Smooth muscle cell (in vitro differentiated cells): ENCODE data around the gene CDH23. TPM values are rescaled to one million over a fixed set of nuclear protein-coding genes. Genes with fewer than 3 reads are reported as not detected.
"Not testable (repeated sequence)": the region's sequence is repeated elsewhere in the genome, so short reads cannot be mapped to it uniquely, and the experiment has no call there.

Source experiments
- DNase-seq: peaks from one replicate; lab custom pipeline; 2025; ENCODE audit not compliant: unreplicated experiment; lab: John Stamatoyannopoulos, UW
- H2AFZ ChIP-seq: fragments of 200-600 bp; sonication (generic); 2 replicates; pipeline ENCODE4 v1.6.0; 2016; ENCODE audit warnings: antibody characterized with exemption, low read depth, mild to moderate bottlenecking
- H3F3A ChIP-seq: fragments of 200-600 bp; sonication (generic); 2 replicates; pipeline ENCODE4 v1.6.0; 2017; ENCODE audit warnings: antibody characterized with exemption, low read depth
- H3K27ac ChIP-seq: fragments of 200-600 bp; sonication (generic); 2 replicates; pipeline ENCODE4 v1.5.1; 2016; ENCODE audit warnings: low read depth, mild to moderate bottlenecking
- H3K27me3 ChIP-seq: fragments of 200-600 bp; sonication (generic); 2 replicates; pipeline ENCODE4 v1.6.1; 2016; ENCODE audit warnings: low read depth, mild to moderate bottlenecking
- H3K36me3 ChIP-seq: fragments of 200-600 bp; sonication (generic); 2 replicates; pipeline ENCODE4 v1.5.1; 2016; ENCODE audit warnings: low read depth
- H3K4me1 ChIP-seq: fragments of 200-600 bp; sonication (generic); 2 replicates; pipeline ENCODE4 v1.5.1; 2016; ENCODE audit warnings: low read depth
- H3K4me2 ChIP-seq: fragments of 200-600 bp; sonication (generic); 2 replicates; pipeline ENCODE4 v1.6.0; 2016; ENCODE audit warnings: mild to moderate bottlenecking
- H3K4me3 ChIP-seq: fragments of 200-600 bp; sonication (generic); 2 replicates; pipeline ENCODE4 v1.5.1; 2016; ENCODE audit warnings: mild to moderate bottlenecking
- H3K79me2 ChIP-seq: fragments of 200-600 bp; sonication (generic); 2 replicates; pipeline ENCODE4 v1.6.0; 2016; ENCODE audit warnings: low read depth, mild to moderate bottlenecking
- H3K9ac ChIP-seq: fragments of 200-600 bp; sonication (generic); 2 replicates; pipeline ENCODE4 v1.6.0; 2016; ENCODE audit warnings: low read depth
- H3K9me3 ChIP-seq: fragments of 200-600 bp; sonication (generic); replicated peaks from 2 replicates; pipeline ENCODE4 v1.5.1; 2016; ENCODE audit warnings: low read depth
- H4K20me1 ChIP-seq: fragments of 200-600 bp; sonication (generic); 2 replicates; pipeline ENCODE4 v1.6.0; 2016; ENCODE audit warnings: low read depth
- WGBS: methylation state at CpG from one replicate; pipeline ENCODE4 v1.1.7; 2016; ENCODE audit warnings: low lambda C conversion rate; 5-methylcytosine and 5-hydroxymethylcytosine counted together
- polyA plus RNA-seq: library from polyadenylated mRNA; unstranded; fragments of >200 nt; fragmentation: Nextera tagmentation; extraction: Ambion mirVana; gene quantifications from 2 replicates; pipeline ENCODE4 v1.2.1, GENCODE V29; 2016
- total RNA-seq: library from RNA; depleted of rRNA; stranded (reverse); fragments of >200 nt; gene quantifications from 2 replicates; pipeline ENCODE4 v1.2.3, GENCODE V29; 2014
- TF ChIP-seq, protein P1 (sequence below): fragments of 200-600 bp; sonication (generic); IDR thresholded peaks from 2 replicates; pipeline ENCODE4 v1.5.1; 2017; ENCODE audit warnings: borderline replicate concordance, mild to moderate bottlenecking, antibody characterized with exemption; ENCODE audit not compliant: insufficient read depth, poor library complexity, severe bottlenecking

Gene CDH23
- total and polyA plus RNA-seq, 2 experiments from 2014 or later, result 0.99 to 2.5 TPM

DNA sequence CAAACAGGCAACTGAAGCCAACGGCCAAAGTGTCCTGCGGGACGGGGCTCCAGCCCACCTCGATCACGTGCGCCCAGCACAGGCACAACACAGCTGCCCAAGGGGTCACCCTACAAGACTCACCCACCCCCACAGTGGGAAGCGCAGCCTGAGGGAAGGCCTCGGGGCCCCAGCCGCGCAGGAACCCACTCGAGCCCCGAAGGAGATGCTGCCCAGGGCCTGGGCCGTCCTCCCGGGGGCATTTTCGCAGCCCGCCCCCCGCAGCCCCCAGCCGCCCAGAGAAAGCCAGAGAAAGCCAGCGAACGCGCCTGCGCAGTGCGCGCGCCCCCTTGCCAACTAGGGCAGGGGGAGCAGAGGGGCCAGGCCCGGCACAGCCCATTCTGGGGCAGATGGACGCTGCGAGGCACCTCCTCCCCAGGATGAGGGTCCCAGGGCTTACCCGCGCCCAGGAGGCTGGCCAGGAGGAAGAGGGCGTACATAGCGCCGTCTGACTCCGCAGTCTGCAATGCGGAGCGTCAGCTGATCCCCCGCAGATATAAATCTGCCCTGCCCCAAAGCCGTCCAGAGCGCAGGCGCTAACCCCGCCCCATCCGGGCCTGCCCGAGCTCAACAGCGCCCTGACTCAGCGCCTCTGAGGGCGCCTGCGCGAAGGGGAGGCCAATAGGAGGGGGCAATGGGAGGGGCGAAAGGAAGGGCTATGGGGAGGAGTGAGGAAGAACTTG lies 454.2 kb downstream of the CDH23 start, which contains the start of gene PSAP:
Gene PSAP (minus strand): TSS at position 509 of the 722 bp plus-strand sequence. CDS start 30 bp downstream, at position 479.
- H2AFZ ChIP-seq, result peak within 1 kb of the TSS; percentile 60
- peak; percentile 94 for DNase-seq
- no peaks in the 10 kb centered on the region for H3K27me3 ChIP-seq
- peak within 1 kb of the TSS; percentile 95 for H3K27ac ChIP-seq
- H3K9ac ChIP-seq, result peak within 1 kb of the TSS; percentile 99
- H3K4me3 ChIP-seq, result peak within 1 kb of the TSS; percentile 87
- no peaks in the 10 kb centered on the region for H3K36me3 ChIP-seq
- no peaks in the 10 kb centered on the region for H3F3A ChIP-seq
- H3K9me3 ChIP-seq, result no peaks in the 10 kb centered on the region
- H3K4me1 ChIP-seq, result peaks cover 24% of the 10 kb centered on the region
- H3K79me2 ChIP-seq, result peaks cover 50% of the 10 kb centered on the region
- under 1% methylated on average over 40 of the region's 49 CpGs for WGBS
- TF ChIP-seq, protein P1, sequence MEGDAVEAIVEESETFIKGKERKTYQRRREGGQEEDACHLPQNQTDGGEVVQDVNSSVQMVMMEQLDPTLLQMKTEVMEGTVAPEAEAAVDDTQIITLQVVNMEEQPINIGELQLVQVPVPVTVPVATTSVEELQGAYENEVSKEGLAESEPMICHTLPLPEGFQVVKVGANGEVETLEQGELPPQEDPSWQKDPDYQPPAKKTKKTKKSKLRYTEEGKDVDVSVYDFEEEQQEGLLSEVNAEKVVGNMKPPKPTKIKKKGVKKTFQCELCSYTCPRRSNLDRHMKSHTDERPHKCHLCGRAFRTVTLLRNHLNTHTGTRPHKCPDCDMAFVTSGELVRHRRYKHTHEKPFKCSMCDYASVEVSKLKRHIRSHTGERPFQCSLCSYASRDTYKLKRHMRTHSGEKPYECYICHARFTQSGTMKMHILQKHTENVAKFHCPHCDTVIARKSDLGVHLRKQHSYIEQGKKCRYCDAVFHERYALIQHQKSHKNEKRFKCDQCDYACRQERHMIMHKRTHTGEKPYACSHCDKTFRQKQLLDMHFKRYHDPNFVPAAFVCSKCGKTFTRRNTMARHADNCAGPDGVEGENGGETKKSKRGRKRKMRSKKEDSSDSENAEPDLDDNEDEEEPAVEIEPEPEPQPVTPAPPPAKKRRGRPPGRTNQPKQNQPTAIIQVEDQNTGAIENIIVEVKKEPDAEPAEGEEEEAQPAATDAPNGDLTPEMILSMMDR, result no peak
- peaks cover 43% of the 10 kb centered on the region for H4K20me1 ChIP-seq
- peak within 1 kb of the TSS; percentile 98 for H3K4me2 ChIP-seq

DNA sequence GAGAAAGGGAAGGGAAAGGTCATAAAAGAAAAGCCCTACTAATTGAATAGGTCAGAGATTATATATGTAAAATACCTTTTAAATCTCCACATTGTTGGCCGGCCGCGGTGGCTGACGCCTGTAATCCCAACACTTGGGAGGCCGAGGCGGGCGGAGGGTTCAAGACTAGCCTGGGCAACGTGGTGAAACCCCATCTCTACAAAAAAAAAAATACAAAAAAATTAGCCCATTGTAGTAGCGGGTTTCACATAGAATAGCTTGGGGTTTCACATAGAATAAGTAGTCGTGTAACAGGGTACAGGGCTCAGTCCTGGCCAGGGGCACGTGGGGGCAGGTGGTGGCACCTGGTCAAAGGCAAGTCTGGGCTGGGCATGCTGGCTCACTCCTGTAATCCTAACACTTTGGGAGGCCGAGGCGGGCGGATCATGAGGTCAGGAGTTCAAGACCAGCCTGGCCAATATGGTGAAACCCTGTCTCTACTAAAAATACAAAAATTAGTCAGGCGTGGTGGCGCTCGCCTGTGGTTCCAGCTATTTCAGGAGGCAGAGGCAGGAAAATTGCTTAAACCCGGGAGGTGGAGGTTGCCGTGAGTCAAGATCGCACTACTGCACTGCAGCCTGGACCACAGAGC lies 454.9 kb downstream of the CDH23 start:
- 58% methylated on average over 20 of the region's 20 CpGs for WGBS

GRCh38 chr10:71852355-71852937 lies 455.7 kb downstream of the CDH23 start:
- no peaks in the 10 kb centered on the region for H3F3A ChIP-seq

More for the DNA sequence above, 454.9 kb downstream of the CDH23 start:
- H3F3A ChIP-seq, H3K27me3 ChIP-seq, H3K9me3 ChIP-seq, DNase-seq, H3K36me3 ChIP-seq: not testable (repeated sequence)
- Histone ChIP-seq H3K27ac (peak overlapping the region; percentile 30), H3K4me3 (peak overlapping the region; percentile 87), H4K20me1 (peaks cover 36% of the 10 kb centered on the region), H3K79me2 (peaks cover 43% of the 10 kb centered on the region), H3K4me1 (peaks cover 24% of the 10 kb centered on the region), H3K9ac (peak overlapping the region; percentile 22), H3K4me2 (peak overlapping the region; percentile 82), H2AFZ (peak overlapping the region; percentile 60)

GRCh38 chr10:71854031-71854430 lies 457.3 kb downstream of the CDH23 start:
- no peaks in the 10 kb centered on the region for H3K9me3 ChIP-seq
- no peak overlapping the region for H3K9ac ChIP-seq
- H3K4me3 ChIP-seq, result no peak overlapping the region
- H3K4me1 ChIP-seq, result peaks cover 13% of the 10 kb centered on the region
- DNase-seq, result no peak
- H3K79me2 ChIP-seq, result peaks cover 19% of the 10 kb centered on the region
- TF ChIP-seq, protein P1, result no peak
- H4K20me1 ChIP-seq, result peaks cover 11% of the 10 kb centered on the region
- 78% methylated on average over 5 of the region's 5 CpGs for WGBS
- H2AFZ ChIP-seq, result no peak overlapping the region
- no peaks in the 10 kb centered on the region for H3K36me3 ChIP-seq
- no peaks in the 10 kb centered on the region for H3F3A ChIP-seq
- no peak overlapping the region for H3K4me2 ChIP-seq
- no peaks in the 10 kb centered on the region for H3K27me3 ChIP-seq
- no peak overlapping the region for H3K27ac ChIP-seq

More at GRCh38 chr10:71852355-71852937, 455.7 kb downstream of the CDH23 start:
- Histone ChIP-seq H2AFZ (no peak overlapping the region), H3K27me3 (no peaks in the 10 kb centered on the region), H3K79me2 (peaks cover 35% of the 10 kb centered on the region), H3K4me1 (peaks cover 24% of the 10 kb centered on the region), H3K4me2 (no peak overlapping the region), H4K20me1 (peaks cover 27% of the 10 kb centered on the region), H3K36me3 (no peaks in the 10 kb centered on the region), H3K9me3 (no peaks in the 10 kb centered on the region), H3K27ac (no peak overlapping the region), H3K4me3 (no peak overlapping the region), H3K9ac (no peak overlapping the region)
- TF ChIP-seq, protein P1, result no peak
- WGBS, result 95% methylated on average over 11 of the region's 11 CpGs
- no peak for DNase-seq
